Kidney (tissue), 14 donors: ENCODE measurements around the gene KRTAP12-1. TPM values are rescaled to one million over a fixed set of nuclear protein-coding genes. Genes with fewer than 3 reads are reported as not detected.

Experiments
- DNase-seq, 5 donors: peaks; one replicate each; pipeline ENCODE4 v3.0.0-alpha.2; 2013 to 2020
- FAIRE-seq: peaks from 2 replicates; lab custom pipeline; 2012; peaks lifted over from hg19 to GRCh38; lab: Jason Lieb, UNC
- H3K27ac ChIP-seq, 2 donors: one replicate each; pipeline ENCODE4 v1.7.0; 2013; ENCODE audit warnings: low read depth in 2 of 2, low read length in 2 of 2, inconsistent platforms in 1 of 2
- H3K27me3 ChIP-seq: one replicate; pipeline ENCODE4 v1.7.1; 2013; ENCODE audit warnings: low read length, inconsistent platforms; ENCODE audit not compliant: control insufficient read depth, insufficient read depth
- H3K36me3 ChIP-seq, 3 donors: one replicate each; pipeline versions ENCODE4 v1.7.0 to v1.7.1; 2013; ENCODE audit warnings: low read length in 3 of 3, control low read depth in 1 of 3, inconsistent platforms in 1 of 3; ENCODE audit not compliant: insufficient read depth in 3 of 3, control insufficient read depth in 2 of 3
- H3K4me1 ChIP-seq, 3 donors: one replicate each; pipeline versions ENCODE4 v1.7.0 to v1.7.1; 2013; ENCODE audit warnings: low read length in 3 of 3, inconsistent platforms in 1 of 3, low read depth in 1 of 3; ENCODE audit not compliant: control insufficient read depth in 2 of 3, insufficient read depth in 2 of 3
- H3K4me3 ChIP-seq, 3 donors: one replicate each; pipeline versions ENCODE4 v1.7.0 to v1.8.1; 2013; ENCODE audit warnings: low read length in 3 of 3, control low read depth in 1 of 3, inconsistent platforms in 1 of 3
- H3K9ac ChIP-seq, 3 donors: one replicate each; pipeline versions ENCODE4 v1.7.0 to v1.7.1; 2013; ENCODE audit warnings: low read length in 3 of 3, control low read depth in 1 of 3, inconsistent platforms in 1 of 3
- H3K9me3 ChIP-seq, 3 donors: one replicate each; pipeline versions ENCODE4 v1.7.0 to v1.7.1; 2013; ENCODE audit warnings: low read length in 3 of 3, control low read depth in 1 of 3, inconsistent platforms in 1 of 3; ENCODE audit not compliant: control insufficient read depth in 2 of 3, insufficient read depth in 1 of 3
- CTCF ChIP-seq: IDR thresholded peaks from 3 replicates; pipeline ENCODE4 v1.5.1; 2012; ENCODE audit warnings: mild to moderate bottlenecking, moderate library complexity, borderline replicate concordance; ENCODE audit not compliant: insufficient read depth; ENCODE audit errors: extremely low read depth
- intact Hi-C: fragments of 100-400 bp; cut with DNase I; formaldehyde crosslinking; loops from one replicate; pipeline ENCODE4 v1.11.1; 2022
- polyA plus RNA-seq: library from polyadenylated mRNA; stranded (reverse); fragments of 350-450 nt; fragmentation: Illumina TruSeq; extraction: RNeasy Lipid Tissue Mini Kit (QIAGEN cat#74804); gene quantifications from one replicate; pipeline ENCODE4 v1.2.3, GENCODE V29; 2014; ENCODE audit warnings: low read depth, low replicate concordance; ENCODE audit not compliant: insufficient read depth
- total RNA-seq: library from RNA; stranded (reverse); fragmentation: NEBNext Ultra II Directional; extraction: Animal tissue kit (Norgen Biotek cat#: 25700); gene quantifications from one replicate; pipeline ENCODE4 v1.2.1, GENCODE V29; 2021
- donor health status: control.
- donor health status: control.
- donor health status: control.
- donor health status: control.
- donor health status: control.
- donor health status: DM: yes; HTN: yes; CAD: no.
- donor health status: Normal renal cell carcinoma (clear cell type).

KRTAP12-1 gene
- total and polyA plus RNA-seq, 2 donors from 2014 or later, result not detected

- H3K27ac ChIP-seq, result no peak overlapping the region
- no peak for TF ChIP-seq CTCF
- H3K4me3 ChIP-seq, result no peak overlapping the region
- H3K27me3 ChIP-seq, result no peaks in the 10 kb centered on the region
- peaks cover 0 to 2% (median 0%) of the 10 kb centered on the region in 3 donors for H3K4me1 ChIP-seq
- no peak overlapping the region for H3K9ac ChIP-seq
- DNase-seq (peak in 2 of 5 donors; percentile 33 to 75), FAIRE-seq (no peak)
- intact Hi-C loops, result no loop called here
- H3K9me3 ChIP-seq, result no peaks in the 10 kb centered on the region
- no peaks in the 10 kb centered on the region for H3K36me3 ChIP-seq
Measured at GRCh38 chr21:44726826-44727225, 44.9 kb upstream of the KRTAP12-1 start.

- peak in 1 of 5 donors; percentile 37 for DNase-seq
- H3K4me1 ChIP-seq, result peaks cover 0 to 2% (median 0%) of the 10 kb centered on the region in 3 donors
- H3K4me3 ChIP-seq, result no peak overlapping the region
- no peak for FAIRE-seq
- H3K9me3 ChIP-seq, result no peaks in the 10 kb centered on the region
- no peaks in the 10 kb centered on the region for H3K27me3 ChIP-seq
- H3K36me3 ChIP-seq, result no peaks in the 10 kb centered on the region
- no peak overlapping the region for H3K27ac ChIP-seq
- TF ChIP-seq CTCF, result no peak
- intact Hi-C loops, result no loop called here
- no peak overlapping the region for H3K9ac ChIP-seq
Measured at GRCh38 chr21:44724926-44725325, 43.0 kb upstream of the KRTAP12-1 start.

GRCh38 chr21:44724196-44724595 lies 42.2 kb upstream of the KRTAP12-1 start:
- Histone ChIP-seq H3K4me3 (no peak overlapping the region), H3K9me3 (no peaks in the 10 kb centered on the region), H3K27me3 (no peaks in the 10 kb centered on the region), H3K27ac (no peak overlapping the region), H3K4me1 (peaks cover 0 to 2% (median 0%) of the 10 kb centered on the region in 3 donors), H3K36me3 (no peaks in the 10 kb centered on the region), H3K9ac (no peak overlapping the region)
- no peak for FAIRE-seq
- intact Hi-C loops, result no loop called here
- no peak for TF ChIP-seq CTCF
- no peak for DNase-seq
